ENCODE data around the gene FOXP1.
"Not testable (repeated sequence)": the region's sequence is repeated elsewhere in the genome, so short reads cannot be mapped to it uniquely, and the experiment has no call there.

The FOXP1 gene

DNA sequence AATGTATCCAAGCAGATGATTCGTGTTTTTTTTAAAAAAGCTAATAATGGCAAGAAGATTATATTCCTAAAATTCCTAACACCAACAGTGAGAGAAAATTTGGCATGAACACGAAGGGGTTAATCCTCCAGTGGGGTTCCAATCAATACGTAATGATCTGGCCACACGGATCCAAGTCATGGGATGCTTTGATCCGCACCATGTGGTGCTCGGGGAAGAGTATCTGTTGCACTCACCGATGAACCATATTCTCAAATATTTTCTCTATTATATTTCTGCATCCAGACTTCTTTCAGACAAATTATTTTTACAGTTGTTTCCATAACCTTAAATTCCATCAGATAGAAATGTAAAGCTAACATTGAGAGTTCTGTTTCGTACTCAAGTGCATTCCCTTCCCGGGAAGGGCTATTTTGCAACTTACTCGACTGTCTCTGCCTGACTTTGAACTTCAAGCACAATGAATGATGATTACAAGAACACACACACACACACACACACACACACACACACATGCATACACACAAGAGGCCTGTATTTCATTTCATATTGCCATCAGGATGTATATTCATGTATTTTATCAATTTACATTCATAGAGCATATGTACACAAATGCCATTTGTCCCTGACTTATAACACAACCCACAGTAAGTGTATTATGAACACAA lies 567.2 kb downstream of the FOXP1 start:
- DNase-seq (ENCODE audit: insufficient read length, low spot score) = no peak
- TF ChIP-seq POLR2A (IDR thresholded peaks at IDR 0.05; ENCODE audit: low read depth, low read length) = no peak
- FAIRE-seq = no peak

DNA sequence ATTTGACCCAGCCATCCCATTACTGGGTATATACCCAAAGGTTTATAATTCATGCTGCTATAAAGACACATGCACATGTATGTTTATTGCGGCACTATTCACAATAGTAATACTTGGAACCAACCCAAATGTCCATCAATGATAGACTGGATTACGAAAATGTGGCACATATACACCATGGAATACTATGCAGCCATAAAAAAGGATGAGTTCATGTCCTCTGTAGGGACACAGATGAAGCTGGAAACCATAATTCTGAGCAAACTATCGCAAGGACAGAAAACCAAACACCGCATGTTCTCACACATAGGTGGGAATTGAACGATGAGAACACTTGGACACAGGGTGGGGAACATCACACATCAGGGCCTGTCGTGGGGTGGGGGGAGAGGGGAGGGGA lies 568.9 kb downstream of the FOXP1 start:
- not testable (repeated sequence) for DNase-seq (ENCODE audit: insufficient read length, low spot score); FAIRE-seq

DNA sequence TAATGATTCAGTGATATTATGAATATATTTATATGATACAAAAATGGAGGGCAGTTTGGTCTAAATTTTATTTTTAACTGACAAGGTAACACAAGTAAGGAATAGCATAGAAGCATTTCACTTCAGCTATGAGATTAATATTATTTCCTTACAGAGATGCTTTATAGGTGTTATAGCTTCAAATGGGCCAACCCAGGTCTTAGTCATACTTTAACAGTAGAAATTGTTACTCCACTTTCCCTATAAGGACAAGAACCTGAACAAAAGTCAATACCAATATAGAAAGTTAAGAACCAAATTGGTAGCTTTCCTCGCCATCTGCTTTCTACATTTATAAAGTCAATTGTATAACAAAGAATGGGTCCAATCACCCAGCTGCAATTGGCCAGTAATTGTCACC lies 570.6 kb downstream of the FOXP1 start:
- DNase-seq (ENCODE audit: insufficient read length, low spot score) (no peak), FAIRE-seq (no peak)
- TF ChIP-seq POLR2A (IDR thresholded peaks at IDR 0.05; ENCODE audit: low read depth, low read length) = no peak

DNA sequence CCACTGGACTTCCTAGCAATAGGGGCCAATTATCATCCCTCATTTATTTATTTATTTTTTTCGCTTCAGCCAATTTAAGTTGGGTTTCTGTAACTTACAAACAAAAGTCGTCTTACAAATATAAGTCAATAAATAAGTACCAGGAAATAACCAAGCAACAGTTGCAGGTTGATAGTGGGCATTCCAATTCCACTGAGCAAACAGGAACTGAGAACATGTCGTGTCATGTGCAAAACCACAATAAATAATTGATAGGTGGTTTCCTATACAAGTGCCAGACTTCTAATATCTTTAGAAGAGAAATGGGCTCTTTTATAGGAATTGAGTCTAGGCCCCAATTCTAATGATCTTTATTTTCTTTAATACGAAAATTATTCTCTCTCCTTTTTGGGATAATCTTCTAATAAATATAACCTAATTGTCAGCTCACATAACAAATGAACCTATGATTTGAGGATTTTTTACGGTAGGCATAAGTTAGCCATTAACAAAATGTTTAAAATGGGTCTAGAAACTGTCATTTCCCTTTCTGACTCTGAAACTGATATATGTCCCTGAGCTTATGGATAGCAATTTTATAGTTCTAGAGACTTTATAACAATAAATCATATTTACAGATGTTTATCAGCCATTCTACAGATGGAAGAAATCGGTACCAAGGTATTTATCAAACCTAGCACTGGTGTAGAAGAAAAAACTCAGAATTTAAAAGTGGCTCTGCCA lies 571.8 kb downstream of the FOXP1 start:
- no peak for DNase-seq (ENCODE audit: insufficient read length, low spot score)
- FAIRE-seq = no peak
- no peak for TF ChIP-seq POLR2A (IDR thresholded peaks at IDR 0.05; ENCODE audit: low read depth, low read length)

DNA sequence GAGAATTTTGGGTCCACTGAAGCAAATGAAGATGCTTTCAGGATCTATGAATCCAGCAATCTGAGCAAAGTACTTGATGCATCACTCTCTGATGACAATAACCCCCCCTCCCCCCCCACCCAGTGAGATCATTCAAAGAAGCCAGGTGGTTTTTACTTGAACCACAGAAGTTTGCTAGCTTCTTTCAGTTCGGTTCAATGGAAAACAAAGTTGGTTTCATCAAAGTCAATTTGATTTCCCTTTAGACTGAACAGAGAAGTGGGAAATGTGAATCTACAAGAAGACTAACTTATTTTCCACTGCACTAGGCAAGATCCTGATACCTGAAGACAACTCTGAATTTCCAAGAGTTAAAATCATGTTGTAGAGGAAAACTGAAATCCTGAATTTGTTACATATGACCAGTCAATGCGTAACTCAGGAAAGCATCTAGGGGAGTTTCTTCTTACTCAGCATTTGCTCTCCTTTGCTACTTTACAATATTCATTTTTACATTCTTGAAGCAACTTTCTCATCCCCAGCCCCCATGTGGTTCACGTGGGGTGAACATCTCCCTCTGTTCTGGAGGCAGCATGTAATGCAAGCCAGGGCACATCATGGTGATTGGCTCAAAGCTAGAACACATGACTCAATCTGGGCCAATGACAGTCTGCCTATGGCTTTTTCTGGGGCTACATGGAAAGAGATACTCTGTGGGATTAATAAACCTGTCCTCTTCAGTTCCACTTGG lies 572.6 kb downstream of the FOXP1 start:
- peak; percentile 38 for FAIRE-seq
- no peak for TF ChIP-seq POLR2A (IDR thresholded peaks at IDR 0.05; ENCODE audit: low read depth, low read length)
- DNase-seq (ENCODE audit: insufficient read length, low spot score) = no peak

DNA sequence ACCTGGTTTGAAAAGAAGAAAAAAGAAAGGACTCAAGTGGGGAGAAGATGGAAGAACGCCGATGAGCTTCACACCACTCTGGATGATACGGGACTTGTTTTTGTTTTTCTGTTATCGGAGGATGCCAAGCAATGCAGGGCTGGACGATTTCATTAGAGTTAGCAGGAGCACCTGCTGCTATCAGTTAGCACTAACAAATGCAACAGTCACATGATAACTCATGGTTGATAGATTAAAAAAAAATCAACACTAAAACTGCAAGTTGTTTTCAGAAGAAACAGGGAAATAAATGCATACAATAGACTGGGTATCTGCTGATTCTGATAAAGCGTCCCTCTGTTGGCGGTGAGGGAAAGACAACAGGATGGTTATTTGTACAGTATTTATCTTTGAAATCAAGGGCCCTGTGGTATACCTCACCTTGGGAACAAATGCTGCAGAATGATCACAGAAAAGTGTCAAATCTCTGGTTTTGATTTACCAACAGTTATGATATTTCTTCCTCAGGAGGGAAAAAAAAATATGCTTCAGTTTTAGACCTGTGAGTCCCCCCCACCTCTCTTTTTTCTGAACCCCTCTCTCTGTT lies 575.1 kb downstream of the FOXP1 start:
- FAIRE-seq (no peak), DNase-seq (ENCODE audit: insufficient read length, low spot score) (no peak)
- TF ChIP-seq POLR2A (IDR thresholded peaks at IDR 0.05; ENCODE audit: low read depth, low read length) = no peak

DNA sequence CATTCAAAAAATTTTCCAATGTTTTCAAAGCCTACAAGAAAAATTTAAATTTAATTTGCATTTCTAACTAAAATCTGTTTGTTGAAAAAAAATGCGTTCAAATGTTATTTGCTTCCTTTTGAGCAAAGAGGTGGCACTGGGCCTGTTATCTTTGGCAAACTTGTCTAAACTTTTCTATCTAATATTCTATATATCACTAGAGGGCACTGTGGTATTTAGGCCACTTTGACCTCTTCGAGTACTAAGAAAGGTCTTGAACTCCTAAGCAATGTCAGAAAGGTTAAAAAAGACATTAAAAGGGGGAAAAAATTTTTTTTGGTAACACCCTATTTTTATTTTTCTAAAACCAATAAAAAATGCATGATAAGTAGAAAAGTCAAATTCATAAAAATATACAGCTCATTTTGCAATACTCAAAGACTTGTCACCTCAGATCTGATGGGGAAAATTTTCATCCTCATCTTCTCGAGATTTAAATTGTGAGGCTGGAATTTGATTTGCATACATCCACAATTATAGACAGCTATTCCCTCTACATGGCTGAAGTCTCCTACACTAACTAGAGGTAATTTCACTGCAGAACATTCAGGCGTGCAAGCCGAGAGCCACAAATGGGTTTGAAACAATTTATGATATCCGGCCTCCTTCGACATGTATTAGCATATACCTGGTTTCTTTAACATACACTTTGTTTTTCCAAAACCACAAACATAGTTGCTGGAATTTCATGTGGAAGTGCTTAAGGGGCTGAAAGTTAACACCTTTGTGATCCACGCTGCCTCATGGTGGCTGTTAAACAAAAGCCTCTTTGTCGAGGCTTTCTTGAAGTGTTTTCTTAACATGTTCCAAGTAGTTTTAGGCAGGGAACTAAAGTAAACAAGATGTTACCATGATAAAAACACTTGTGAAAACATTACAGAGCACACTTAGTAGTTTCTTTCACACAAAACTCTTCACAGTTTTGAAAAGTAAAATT lies 576.4 kb downstream of the FOXP1 start:
- TF ChIP-seq POLR2A (IDR thresholded peaks at IDR 0.05; ENCODE audit: low read depth, low read length) = no peak
- no peak for FAIRE-seq
- no peak for DNase-seq (ENCODE audit: insufficient read length, low spot score)

DNA sequence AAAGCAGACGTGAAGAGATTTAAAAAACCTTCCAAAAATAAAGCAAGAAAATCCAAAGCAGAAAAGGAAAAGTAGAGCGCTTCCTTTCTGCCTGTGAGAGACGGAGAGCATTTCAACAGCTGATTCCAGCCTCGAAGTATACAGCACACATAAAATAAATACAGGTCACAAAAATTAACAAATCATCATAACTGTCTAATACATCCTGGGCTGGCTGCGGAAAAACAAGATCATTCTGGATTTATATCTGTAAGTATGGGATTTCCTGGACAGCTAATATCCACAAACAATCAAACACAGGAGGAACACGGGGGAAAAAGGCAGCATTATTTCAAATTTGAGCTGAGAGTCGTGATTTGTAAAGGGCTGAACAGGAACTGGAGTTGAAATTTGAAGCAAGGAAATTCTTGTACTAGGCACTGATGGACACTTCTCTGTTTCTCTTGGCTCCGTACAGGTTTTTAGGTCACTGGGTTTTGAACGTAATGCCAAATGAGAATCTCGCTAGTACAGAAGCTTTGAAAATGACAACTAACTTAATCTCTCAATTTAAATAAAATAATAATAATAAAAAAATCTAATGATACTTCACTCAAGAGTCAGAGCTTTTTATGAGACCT lies 577.7 kb downstream of the FOXP1 start:
- FAIRE-seq (no peak), DNase-seq (ENCODE audit: insufficient read length, low spot score) (no peak)
- TF ChIP-seq POLR2A (IDR thresholded peaks at IDR 0.05; ENCODE audit: low read depth, low read length) = no peak

DNA sequence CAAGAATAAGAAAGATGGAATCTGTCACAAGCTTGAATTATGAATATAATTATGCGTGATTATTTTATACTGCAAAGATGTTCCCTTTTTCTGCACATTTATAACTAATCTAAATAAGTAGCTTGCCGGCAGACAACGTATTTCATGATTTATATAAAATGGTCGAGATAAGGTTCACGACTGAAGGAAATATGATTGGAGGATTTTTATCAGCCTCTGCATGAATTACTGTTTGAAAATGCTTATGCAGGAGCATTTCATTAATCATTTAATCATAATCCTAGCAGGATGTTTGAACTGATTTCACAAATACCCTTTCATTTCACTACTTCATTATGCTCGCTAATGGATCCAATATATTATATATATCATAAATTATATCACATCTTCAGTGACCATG lies 580.0 kb downstream of the FOXP1 start:
- DNase-seq (ENCODE audit: insufficient read length, low spot score) = no peak
- no peak for TF ChIP-seq POLR2A (IDR thresholded peaks at IDR 0.05; ENCODE audit: low read depth, low read length)
- no peak for FAIRE-seq

DNA sequence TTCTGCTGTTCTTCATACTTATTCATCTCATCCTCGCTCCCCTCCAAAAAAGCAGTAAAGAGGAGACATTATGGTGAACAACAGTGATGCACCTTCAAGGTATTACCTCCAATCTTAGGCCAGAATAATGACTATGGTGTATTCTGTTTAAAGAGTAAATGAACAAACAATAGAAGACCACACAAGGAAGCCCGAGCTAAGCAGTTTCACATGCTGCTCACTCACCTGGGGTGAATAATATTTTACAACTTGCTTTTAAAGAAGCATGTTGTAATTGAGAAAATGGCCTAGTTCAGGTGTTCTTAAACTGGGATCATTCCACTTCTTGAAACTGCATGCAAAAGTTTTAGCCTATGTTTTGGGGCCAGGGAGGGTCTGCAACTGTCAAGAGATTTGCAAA lies 581.2 kb downstream of the FOXP1 start:
- DNase-seq (ENCODE audit: insufficient read length, low spot score) = no peak
- TF ChIP-seq POLR2A (IDR thresholded peaks at IDR 0.05; ENCODE audit: low read depth, low read length) = no peak
- FAIRE-seq = no peak

DNA sequence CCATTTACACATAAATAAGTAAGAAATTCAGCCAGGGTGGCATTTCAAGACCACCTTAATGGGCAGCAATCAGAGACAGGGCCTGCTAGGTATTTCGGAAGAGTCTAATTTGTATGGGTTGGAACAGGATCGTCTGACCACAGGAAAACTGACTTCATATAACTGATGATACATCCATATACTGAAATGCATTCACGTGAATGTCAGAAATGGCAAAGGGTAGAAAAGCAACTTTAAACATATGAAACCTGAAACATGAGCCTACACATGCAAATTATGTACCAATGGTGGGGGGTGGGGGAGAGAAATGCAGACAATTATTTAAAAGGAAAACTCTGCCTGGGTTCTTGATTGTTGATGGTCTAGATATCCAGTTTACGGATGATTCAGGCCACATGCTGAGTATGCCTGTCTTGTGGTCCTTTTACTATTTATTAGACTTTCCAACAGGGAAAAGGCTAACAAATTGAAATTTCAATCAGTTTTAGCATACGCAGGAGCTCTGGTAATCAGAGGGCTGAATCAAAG lies 582.2 kb downstream of the FOXP1 start:
- FAIRE-seq = no peak
- DNase-seq (ENCODE audit: insufficient read length, low spot score) = no peak
- no peak for TF ChIP-seq POLR2A (IDR thresholded peaks at IDR 0.05; ENCODE audit: low read depth, low read length)

DNA sequence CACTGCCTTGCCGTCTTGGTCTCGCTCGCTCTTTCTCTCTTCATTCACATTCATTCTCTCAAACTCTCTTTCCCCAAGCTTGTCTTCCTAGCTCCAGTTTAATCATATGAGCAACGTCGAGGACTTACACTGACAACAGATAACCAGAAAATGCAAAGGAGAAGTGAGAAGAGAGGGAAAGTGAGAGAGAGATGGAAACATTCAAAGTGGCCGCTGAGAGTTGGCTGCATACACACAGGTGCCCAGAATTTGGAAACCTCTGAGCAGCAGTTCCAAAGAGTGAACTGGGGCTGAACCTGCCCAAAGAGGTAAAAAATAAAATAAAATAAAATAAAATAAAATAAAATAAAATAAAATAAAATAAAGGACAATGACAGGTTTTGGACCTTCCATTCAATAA lies 583.0 kb downstream of the FOXP1 start:
- TF ChIP-seq POLR2A (IDR thresholded peaks at IDR 0.05; ENCODE audit: low read depth, low read length) = no peak
- FAIRE-seq (no peak), DNase-seq (ENCODE audit: insufficient read length, low spot score) (no peak)

DNA sequence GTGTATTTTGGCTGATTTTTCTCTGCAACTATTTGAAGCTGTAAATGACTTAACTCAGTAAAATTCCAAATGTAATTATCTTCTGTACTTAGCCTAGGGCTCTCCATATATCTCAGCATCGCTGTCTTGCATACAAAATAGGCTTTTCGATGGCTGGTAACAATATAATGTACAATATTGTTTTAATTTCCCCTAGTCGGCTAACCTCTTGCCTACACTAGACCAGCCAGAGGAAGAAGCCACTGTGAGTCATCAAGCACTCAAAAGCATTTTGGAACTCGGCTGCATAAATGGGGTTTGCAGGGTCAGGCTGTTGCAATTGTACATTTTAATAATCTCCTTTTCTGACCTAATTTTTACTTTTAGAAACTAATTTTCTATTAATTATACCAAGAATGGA lies 583.8 kb downstream of the FOXP1 start:
- TF ChIP-seq POLR2A (IDR thresholded peaks at IDR 0.05; ENCODE audit: low read depth, low read length) = no peak
- FAIRE-seq (peak; percentile 38), DNase-seq (ENCODE audit: insufficient read length, low spot score) (no peak)
